Upper lobe of left lung (tissue), 4 donors: ENCODE results near the gene POLG2.
"Not testable (repeated sequence)": the region's sequence is repeated elsewhere in the genome, so short reads cannot be mapped to it uniquely, and the experiment has no call there.

ENCODE experiments used
- POLR2A ChIP-seq, 4 donors: fragments of 450-650 bp; IDR thresholded peaks; one replicate each; pipeline ENCODE4 v1.5.1; 2016 to 2017; ENCODE audit warnings: antibody characterized with exemption in 4 of 4, mild to moderate bottlenecking in 2 of 4
- POLR2AphosphoS5 ChIP-seq, 2 donors: sonication (generic); formaldehyde crosslinking; IDR thresholded peaks; one replicate each; pipeline ENCODE4 v1.5.1; 2017; ENCODE audit warnings: antibody characterized with exemption in 2 of 2

GRCh38 chr17:64495300-64495699, 1.6 kb downstream of the POLG2 start:
- not testable (repeated sequence) for TF ChIP-seq POLR2A, POLR2AphosphoS5 (IDR thresholded peaks at IDR 0.05)
